GM15510 (cell line): ENCODE data around the gene TSPAN18.

Experiments
- POLR2A ChIP-seq: IDR thresholded peaks from 3 replicates; pipeline ENCODE4 v1.6.1; 2011; ENCODE audit warnings: borderline replicate concordance; ENCODE audit not compliant: insufficient read length; ENCODE audit errors: extremely low read depth

The TSPAN18 gene

GRCh38 chr11:44802347-44802746, 75.6 kb downstream of the TSPAN18 start:
- TF ChIP-seq POLR2A: no peak

- no peak for TF ChIP-seq POLR2A
Measured at GRCh38 chr11:44803009-44803408, 76.2 kb downstream of the TSPAN18 start.

DNA sequence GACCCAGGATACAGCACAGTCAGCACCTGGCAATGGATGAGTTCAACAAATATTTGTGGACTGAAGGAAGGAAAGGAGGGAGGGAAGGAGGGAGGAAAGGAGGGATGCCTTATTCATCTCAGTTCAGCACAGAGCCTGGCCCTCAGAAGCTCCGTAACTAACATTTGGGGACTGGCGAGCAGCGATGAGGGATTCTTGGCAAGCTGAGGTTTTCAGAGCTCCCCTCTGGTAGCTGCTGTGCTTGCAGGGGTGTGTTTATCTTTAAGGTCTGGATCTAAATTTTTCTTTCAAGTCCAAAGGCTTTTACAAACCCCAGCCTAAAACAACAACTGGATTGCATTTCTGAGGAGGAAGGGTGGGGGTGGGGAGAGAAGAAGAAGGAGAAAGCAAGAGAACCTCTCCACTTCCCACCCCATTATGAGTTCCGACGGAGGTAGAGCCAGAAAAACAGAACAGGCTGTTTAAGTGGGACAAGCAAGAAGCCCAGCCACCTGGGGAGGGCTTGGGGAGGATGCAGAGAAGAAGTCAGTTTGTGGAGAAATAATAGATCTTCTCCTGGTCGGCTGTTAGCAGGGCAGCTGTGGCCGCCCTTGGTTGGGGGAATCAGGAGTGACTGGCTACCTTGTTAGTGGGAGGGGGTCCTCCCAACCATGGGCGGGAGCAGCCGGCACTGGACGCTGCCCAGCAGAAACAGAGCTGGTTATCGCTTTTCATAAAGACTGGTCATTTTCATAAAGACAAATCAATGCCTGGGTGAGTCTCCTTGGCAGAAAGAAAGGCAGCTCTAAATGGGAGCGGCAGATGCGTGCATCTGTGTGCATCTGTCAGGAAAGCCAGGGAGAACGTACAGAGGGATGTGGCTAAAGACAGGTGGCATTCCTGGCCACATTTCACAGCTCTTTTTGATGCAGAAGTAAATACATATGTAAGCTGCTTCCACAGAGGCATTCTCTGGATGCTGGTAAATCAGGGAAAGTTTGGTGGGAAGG, 78.0 kb downstream of the TSPAN18 start:
- no peak for TF ChIP-seq POLR2A

GRCh38 chr11:44805596-44805995, 78.8 kb downstream of the TSPAN18 start:
- no peak for TF ChIP-seq POLR2A

DNA sequence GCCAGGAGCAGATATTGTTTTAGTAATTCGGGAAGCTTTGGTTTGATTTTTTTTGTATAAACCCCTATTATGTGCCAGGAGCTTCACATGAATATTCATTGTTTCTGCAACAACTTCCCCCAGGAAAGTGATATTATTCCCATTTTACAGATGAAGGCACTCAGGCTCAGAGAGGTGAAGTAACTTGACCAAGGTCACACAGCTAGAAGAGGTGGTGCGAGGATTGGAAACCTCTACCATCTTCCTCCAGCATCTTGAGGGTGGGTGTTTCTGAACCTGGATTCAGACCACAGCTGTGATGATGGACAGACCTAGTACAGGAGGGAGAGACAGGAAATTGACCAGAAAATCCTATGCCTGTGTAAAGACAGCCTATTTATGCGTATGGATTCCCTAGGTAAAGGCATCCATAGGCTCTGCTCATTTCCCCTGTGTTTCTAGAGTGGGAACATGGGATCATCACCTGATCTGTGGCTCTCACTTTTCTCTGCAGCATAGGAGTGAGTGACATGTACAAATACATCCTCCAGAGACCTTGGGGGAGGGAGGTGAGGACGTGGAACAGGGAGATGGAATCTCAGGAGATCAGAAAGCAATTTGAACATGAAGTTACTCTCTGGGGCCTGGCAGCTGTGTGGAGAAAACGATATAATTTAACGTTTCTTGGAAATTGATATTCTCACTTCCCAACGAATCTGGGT, 81.4 kb downstream of the TSPAN18 start:
- TF ChIP-seq POLR2A: no peak

- no peak for TF ChIP-seq POLR2A
Measured at GRCh38 chr11:44809283-44809682, 82.5 kb downstream of the TSPAN18 start.

- TF ChIP-seq POLR2A: no peak
Measured at GRCh38 chr11:44811841-44812448, 85.2 kb downstream of the TSPAN18 start.

DNA sequence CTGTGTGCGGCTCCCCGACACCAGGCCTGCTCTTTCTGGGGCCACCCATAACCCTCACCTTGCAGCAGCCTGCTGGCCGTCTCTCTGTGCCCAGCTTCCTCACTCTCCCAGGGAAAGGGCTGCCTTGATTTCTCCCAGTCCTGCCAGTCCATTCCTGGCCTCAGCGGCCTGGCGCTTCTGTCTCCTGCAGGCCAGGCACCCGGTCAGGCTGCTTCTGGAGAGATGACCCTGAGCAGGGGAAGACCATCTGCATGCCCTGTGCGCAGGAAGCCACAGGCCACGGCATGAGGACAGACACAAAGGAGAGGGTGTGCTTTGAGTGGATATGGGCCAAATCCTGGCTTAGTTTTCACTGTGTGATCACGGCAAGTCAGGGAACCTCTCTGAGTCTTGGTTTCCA, 86.2 kb downstream of the TSPAN18 start:
- no peak for TF ChIP-seq POLR2A

DNA sequence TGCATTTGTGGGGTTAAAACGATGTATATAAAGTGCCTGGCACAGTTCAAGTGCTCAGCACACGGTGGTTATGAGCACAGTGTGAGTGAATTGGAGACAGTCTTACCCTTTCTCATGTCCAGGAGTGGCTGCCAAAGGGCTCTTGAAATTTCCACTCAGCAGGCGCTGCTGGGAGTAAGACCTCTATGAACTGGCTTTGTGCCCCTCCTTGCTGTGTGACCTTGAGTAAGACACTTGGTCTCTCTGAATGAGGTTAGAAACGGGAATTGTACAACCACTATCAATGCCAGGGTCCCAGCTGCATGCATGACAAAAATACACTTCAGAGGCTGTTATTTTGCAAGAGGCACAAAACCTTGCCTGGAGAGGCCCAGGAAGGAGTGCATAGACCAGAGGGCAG, 86.6 kb downstream of the TSPAN18 start:
- no peak for TF ChIP-seq POLR2A

- TF ChIP-seq POLR2A: no peak
Measured at GRCh38 chr11:44814881-44815592, 88.3 kb downstream of the TSPAN18 start.

DNA sequence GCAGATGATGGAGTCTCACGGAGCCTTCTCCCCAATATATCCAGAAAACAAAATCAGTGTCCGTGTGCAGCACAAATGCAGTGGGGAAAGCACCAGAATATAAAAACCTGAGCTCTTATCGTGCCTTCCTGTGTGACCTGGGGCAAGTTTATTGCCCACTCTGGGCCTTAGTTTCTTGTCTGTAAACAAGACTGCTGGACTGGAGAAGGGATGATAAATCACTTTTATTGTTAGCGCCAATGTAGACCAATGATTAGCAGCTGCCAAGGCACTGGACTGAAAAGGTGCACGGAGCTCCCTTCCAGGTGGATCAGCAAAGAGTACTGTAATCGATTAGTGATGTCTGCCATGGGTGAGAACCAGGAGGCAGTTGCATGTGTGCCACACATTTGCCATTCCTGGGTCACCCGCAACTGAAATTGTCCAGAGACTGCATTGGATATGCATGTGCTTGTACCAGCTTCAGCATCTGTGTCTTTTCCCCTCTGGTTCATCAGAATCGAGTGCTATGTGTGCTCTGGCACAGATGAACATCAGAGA, 89.2 kb downstream of the TSPAN18 start:
- TF ChIP-seq POLR2A: no peak

DNA sequence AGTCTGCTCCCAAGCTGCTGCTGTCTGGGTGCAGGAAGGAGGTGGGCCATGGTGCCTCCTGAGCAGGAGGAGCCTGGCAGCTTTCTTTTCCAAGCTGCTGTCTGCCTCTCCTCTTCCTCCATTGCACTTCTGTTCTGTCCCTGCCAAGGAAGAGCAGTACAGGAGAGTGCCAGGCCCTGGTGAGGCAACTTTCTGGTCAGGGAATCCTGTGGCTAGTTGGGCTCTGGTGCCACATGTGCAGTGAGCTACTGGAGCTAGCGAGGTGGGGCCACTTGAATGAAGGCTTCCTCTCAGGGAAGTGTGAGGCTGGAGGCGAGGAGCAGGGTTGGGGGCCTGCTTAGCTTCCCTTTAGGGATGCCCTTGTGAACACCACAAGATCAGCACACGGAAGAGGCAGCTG, 90.0 kb downstream of the TSPAN18 start:
- no peak for TF ChIP-seq POLR2A

- TF ChIP-seq POLR2A: no peak
Measured at GRCh38 chr11:44817207-44817949, 90.6 kb downstream of the TSPAN18 start.

DNA sequence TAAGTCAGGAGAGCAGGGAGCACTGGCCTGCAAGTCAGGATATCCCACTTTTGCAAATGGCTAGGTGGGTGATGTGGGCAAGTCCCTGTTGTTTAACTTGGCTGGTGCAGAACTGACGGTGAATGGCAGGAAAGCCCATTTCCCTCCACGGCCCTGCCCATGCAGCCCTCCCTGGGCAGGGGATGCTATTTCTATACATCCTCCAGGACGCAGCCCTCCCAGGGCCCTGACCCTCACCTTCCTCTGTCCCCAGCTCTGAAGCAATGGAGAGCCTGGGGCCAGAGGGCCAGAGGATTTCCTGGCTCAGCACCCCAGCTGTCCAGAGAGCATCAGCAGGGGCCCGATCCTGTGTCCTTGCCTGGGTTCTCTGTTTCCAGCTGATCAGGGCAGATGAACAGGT, 91.3 kb downstream of the TSPAN18 start:
- TF ChIP-seq POLR2A: no peak
